Prostate gland (tissue), 2 donors: ENCODE data around the gene BCOR. TPM values are rescaled to one million over a fixed set of nuclear protein-coding genes. Genes with fewer than 3 reads are reported as not detected.

Experiments used
- DNase-seq: peaks from one replicate; pipeline ENCODE4 v3.0.0-alpha.2; 2019; ENCODE audit warnings: low spot score
- H3K27ac ChIP-seq, 2 donors: fragments of 200-600 bp; sonication (generic); 2 replicates each; pipeline ENCODE4 v1.5.1; 2017 to 2019
- H3K27me3 ChIP-seq: fragments of 200-600 bp; sonication (generic); replicated peaks from 2 replicates; pipeline ENCODE4 v1.5.1; 2019; ENCODE audit not compliant: insufficient read depth
- H3K36me3 ChIP-seq, 2 donors: fragments of 200-600 bp; sonication (generic); 1 replicate in 1 of 2; 2 replicates in 1 of 2; pipeline versions ENCODE4 v1.5.1 to v1.8.1; 2017 to 2019
- H3K4me1 ChIP-seq: fragments of 200-600 bp; sonication (generic); replicated peaks from 2 replicates; pipeline ENCODE4 v1.5.1; 2019
- H3K4me3 ChIP-seq, 2 donors: fragments of 200-600 bp; sonication (generic); 2 replicates each; pipeline ENCODE4 v1.5.1; 2017 to 2019
- H3K9me3 ChIP-seq: fragments of 200-600 bp; sonication (generic); 2 replicates; pipeline ENCODE4 v1.5.1; 2017
- CTCF ChIP-seq, 4 experiments: fragments of 200-600 bp in 2 of 4; fragments of 450-650 bp in 2 of 4; sonication (generic) in 2 of 4; IDR thresholded peaks; 1 replicate in 3 of 4; 2 replicates in 1 of 4; pipeline ENCODE4 v1.5.1; 2016 to 2019; ENCODE audit warnings: antibody characterized with exemption in 4 of 4, mild to moderate bottlenecking in 2 of 4, moderate library complexity in 2 of 4
- POLR2A ChIP-seq: fragments of 450-650 bp; IDR thresholded peaks from one replicate; pipeline ENCODE4 v1.6.1; 2016; ENCODE audit warnings: antibody characterized with exemption, mild to moderate bottlenecking
- POLR2AphosphoS5 ChIP-seq: sonication (generic); formaldehyde crosslinking; IDR thresholded peaks from one replicate; pipeline ENCODE4 v1.6.1; 2017; ENCODE audit warnings: antibody characterized with exemption
- WGBS: methylation state at CpG from one replicate; pipeline ENCODE4 v1.1.5; 2018; 5-methylcytosine and 5-hydroxymethylcytosine counted together
- intact Hi-C: fragments of 100-400 bp; cut with DNase I; formaldehyde crosslinking; loops from one replicate; pipeline ENCODE4 v1.14.2; 2022
- total RNA-seq, 2 donors: library from RNA; depleted of rRNA; stranded (reverse); fragments of >200 nt; gene quantifications; one replicate each; pipeline ENCODE4 v1.1.0, GENCODE V29; 2016

The BCOR gene
- total RNA-seq, 2 donors from 2014 or later = 56.2 to 70.8 TPM

GRCh38 chrX:40091691-40092421, 5.9 kb downstream of the BCOR start:
- H3K27ac ChIP-seq = peak overlapping the region in 1 of 2 donors; percentile 63
- WGBS = 50% methylated on average over 51 of the region's 70 CpGs
- DNase-seq = peak; percentile 21
- intact Hi-C loops = no loop called here
- H3K9me3 ChIP-seq = no peaks in the 10 kb centered on the region
- TF ChIP-seq POLR2A (no peak), POLR2AphosphoS5 (no peak), CTCF (IDR thresholded peaks at IDR 0.05) (no peak)
- H3K27me3 ChIP-seq = no peaks in the 10 kb centered on the region
- H3K36me3 ChIP-seq = no peaks in the 10 kb centered on the region
- H3K4me1 ChIP-seq = no peaks in the 10 kb centered on the region
- peak overlapping the region in 1 of 2 donors; percentile 5 for H3K4me3 ChIP-seq

- 93% methylated on average over 7 of the region's 7 CpGs for WGBS
Observed at GRCh38 chrX:40090961-40091360, 6.8 kb downstream of the BCOR start.

GRCh38 chrX:40090050-40090804, 7.5 kb downstream of the BCOR start:
- intact Hi-C loops = no loop called here
- Histone ChIP-seq H3K27ac (peak overlapping the region; percentile 70 to 83), H3K36me3 (no peaks in the 10 kb centered on the region), H3K4me1 (no peaks in the 10 kb centered on the region), H3K27me3 (no peaks in the 10 kb centered on the region), H3K4me3 (peak overlapping the region; percentile 27), H3K9me3 (no peaks in the 10 kb centered on the region)
- TF ChIP-seq POLR2AphosphoS5 = no peak
- TF ChIP-seq CTCF (IDR thresholded peaks at IDR 0.05) = no peak
- 0% methylated on average over 11 of the region's 63 CpGs for WGBS
- peak; percentile 10 for DNase-seq

More at GRCh38 chrX:40090961-40091360, 6.8 kb downstream of the BCOR start:
- H3K4me3 ChIP-seq = peak overlapping the region in 1 of 2 donors; percentile 27
- intact Hi-C loops = no loop called here
- no peaks in the 10 kb centered on the region for H3K4me1 ChIP-seq
- no peaks in the 10 kb centered on the region for H3K9me3 ChIP-seq
- no peaks in the 10 kb centered on the region for H3K36me3 ChIP-seq
- TF ChIP-seq POLR2AphosphoS5 (no peak), POLR2A (no peak), CTCF (IDR thresholded peaks at IDR 0.05) (no peak)
- H3K27ac ChIP-seq = peak overlapping the region in 1 of 2 donors; percentile 83
- no peaks in the 10 kb centered on the region for H3K27me3 ChIP-seq
- DNase-seq = no peak

GRCh38 chrX:40088803-40089540, 8.8 kb downstream of the BCOR start:
- Histone ChIP-seq H3K36me3 (no peaks in the 10 kb centered on the region), H3K27me3 (no peaks in the 10 kb centered on the region), H3K4me3 (no peak overlapping the region), H3K27ac (peak overlapping the region; percentile 33 to 83), H3K4me1 (no peaks in the 10 kb centered on the region), H3K9me3 (no peaks in the 10 kb centered on the region)
- TF ChIP-seq POLR2AphosphoS5 = no peak
- no peak for TF ChIP-seq POLR2A
- TF ChIP-seq CTCF (IDR thresholded peaks at IDR 0.05) = no peak
- no peak for DNase-seq
- 72% methylated on average over 9 of the region's 9 CpGs for WGBS
- intact Hi-C loops = loop anchor here (5.0 kb wide), 1 partner anchor 77 kb away; no protein-coding TSS in a partner anchor
